ENCODE data around the gene SPTBN4.

SPTBN4 gene

GRCh38 chr19:40469011-40469410 lies 2.2 kb downstream of the SPTBN4 start:
- H3K4me2 ChIP-seq (ENCODE audit: low read depth, low read length, poor library complexity, severe bottlenecking): no peak overlapping the region
- H3F3A ChIP-seq (ENCODE audit: insufficient read depth): 0 out of 2 replicates have a peak, but pooled peaks cover 3% of the 10 kb centered on the region
- no peaks in the 10 kb centered on the region for H3K79me2 ChIP-seq (ENCODE audit: insufficient read depth, low read length)
- H4K20me1 ChIP-seq (ENCODE audit: low read depth, low read length): no peaks in the 10 kb centered on the region
- H2AFZ ChIP-seq (ENCODE audit: low read depth, low read length, severe bottlenecking): no peak overlapping the region
- no peak overlapping the region for H3K4me3 ChIP-seq (ENCODE audit: insufficient read depth, low read length, poor library complexity, severe bottlenecking)
- no peaks in the 10 kb centered on the region for H3K36me3 ChIP-seq (ENCODE audit: low read length)
- H3K9ac ChIP-seq (ENCODE audit: low read length): no peak overlapping the region
- H3K27me3 ChIP-seq (ENCODE audit: low read length): no peaks in the 10 kb centered on the region
- H3K27ac ChIP-seq (ENCODE audit: low read depth, low read length): no peak overlapping the region
- H3K9me3 ChIP-seq (ENCODE audit: insufficient read depth, low read length): no peaks in the 10 kb centered on the region
- no peaks in the 10 kb centered on the region for H3K9me2 ChIP-seq (replicated peaks; ENCODE audit: insufficient read depth, low read length)
- TF ChIP-seq, protein P1, sequence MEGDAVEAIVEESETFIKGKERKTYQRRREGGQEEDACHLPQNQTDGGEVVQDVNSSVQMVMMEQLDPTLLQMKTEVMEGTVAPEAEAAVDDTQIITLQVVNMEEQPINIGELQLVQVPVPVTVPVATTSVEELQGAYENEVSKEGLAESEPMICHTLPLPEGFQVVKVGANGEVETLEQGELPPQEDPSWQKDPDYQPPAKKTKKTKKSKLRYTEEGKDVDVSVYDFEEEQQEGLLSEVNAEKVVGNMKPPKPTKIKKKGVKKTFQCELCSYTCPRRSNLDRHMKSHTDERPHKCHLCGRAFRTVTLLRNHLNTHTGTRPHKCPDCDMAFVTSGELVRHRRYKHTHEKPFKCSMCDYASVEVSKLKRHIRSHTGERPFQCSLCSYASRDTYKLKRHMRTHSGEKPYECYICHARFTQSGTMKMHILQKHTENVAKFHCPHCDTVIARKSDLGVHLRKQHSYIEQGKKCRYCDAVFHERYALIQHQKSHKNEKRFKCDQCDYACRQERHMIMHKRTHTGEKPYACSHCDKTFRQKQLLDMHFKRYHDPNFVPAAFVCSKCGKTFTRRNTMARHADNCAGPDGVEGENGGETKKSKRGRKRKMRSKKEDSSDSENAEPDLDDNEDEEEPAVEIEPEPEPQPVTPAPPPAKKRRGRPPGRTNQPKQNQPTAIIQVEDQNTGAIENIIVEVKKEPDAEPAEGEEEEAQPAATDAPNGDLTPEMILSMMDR (IDR thresholded peaks at IDR 0.05; ENCODE audit: insufficient read depth, low read length, poor library complexity, severe bottlenecking): no peak
- TF ChIP-seq EZH2phosphoT487 (conservative IDR thresholded peaks at IDR 0.05; ENCODE audit: low read length): no peak

DNA sequence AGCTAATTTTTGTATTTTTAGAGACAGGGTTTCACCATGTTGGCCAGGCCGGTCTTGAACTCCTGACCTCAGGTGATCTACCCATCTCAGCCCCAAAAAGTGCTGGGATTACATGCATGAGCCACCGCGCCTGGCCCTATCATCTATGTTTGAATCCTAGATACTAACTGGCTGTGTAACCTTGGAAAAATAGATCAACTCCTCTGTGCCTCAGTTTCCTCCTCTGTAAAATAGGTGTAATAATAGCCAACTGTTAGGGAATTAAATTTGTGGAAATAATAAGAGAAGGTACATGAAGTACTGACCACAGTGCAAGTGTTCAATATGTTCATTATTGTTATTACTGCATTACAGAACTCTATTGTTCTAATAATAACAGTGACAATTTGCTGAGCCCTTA lies 4.3 kb downstream of the SPTBN4 start:
- H3K36me3 ChIP-seq (ENCODE audit: low read length): no peaks in the 10 kb centered on the region
- no peaks in the 10 kb centered on the region for H4K20me1 ChIP-seq (ENCODE audit: low read depth, low read length)

GRCh38 chr19:40472516-40472915 lies 5.7 kb downstream of the SPTBN4 start:
- no peak overlapping the region for H3K4me2 ChIP-seq (ENCODE audit: low read depth, low read length, poor library complexity, severe bottlenecking)
- H3K79me2 ChIP-seq (ENCODE audit: insufficient read depth, low read length): no peaks in the 10 kb centered on the region
- no peaks in the 10 kb centered on the region for H3K9me2 ChIP-seq (replicated peaks; ENCODE audit: insufficient read depth, low read length)
- 0 out of 2 replicates have a peak, but pooled peaks cover 3% of the 10 kb centered on the region for H3F3A ChIP-seq (ENCODE audit: insufficient read depth)
- no peaks in the 10 kb centered on the region for H3K27me3 ChIP-seq (ENCODE audit: low read length)
- no peak overlapping the region for H3K4me3 ChIP-seq (ENCODE audit: insufficient read depth, low read length, poor library complexity, severe bottlenecking)
- no peaks in the 10 kb centered on the region for H4K20me1 ChIP-seq (ENCODE audit: low read depth, low read length)
- H3K36me3 ChIP-seq (ENCODE audit: low read length): no peaks in the 10 kb centered on the region
- TF ChIP-seq, protein P1 (IDR thresholded peaks at IDR 0.05; ENCODE audit: insufficient read depth, low read length, poor library complexity, severe bottlenecking): no peak
- TF ChIP-seq EZH2phosphoT487 (conservative IDR thresholded peaks at IDR 0.05; ENCODE audit: low read length): no peak
- H3K27ac ChIP-seq (ENCODE audit: low read depth, low read length): no peak overlapping the region
- no peak overlapping the region for H3K9ac ChIP-seq (ENCODE audit: low read length)
- no peaks in the 10 kb centered on the region for H3K9me3 ChIP-seq (ENCODE audit: insufficient read depth, low read length)
- H2AFZ ChIP-seq (ENCODE audit: low read depth, low read length, severe bottlenecking): no peak overlapping the region

More for the DNA sequence above, 4.3 kb downstream of the SPTBN4 start:
- TF ChIP-seq EZH2phosphoT487 (conservative IDR thresholded peaks at IDR 0.05; ENCODE audit: low read length): no peak
- TF ChIP-seq, protein P1 (IDR thresholded peaks at IDR 0.05; ENCODE audit: insufficient read depth, low read length, poor library complexity, severe bottlenecking): no peak
- Histone ChIP-seq H3F3A (ENCODE audit: insufficient read depth) (0 out of 2 replicates have a peak, but pooled peaks cover 3% of the 10 kb centered on the region), H3K79me2 (ENCODE audit: insufficient read depth, low read length) (no peaks in the 10 kb centered on the region), H3K4me2 (ENCODE audit: low read depth, low read length, poor library complexity, severe bottlenecking) (no peak overlapping the region), H3K4me3 (ENCODE audit: insufficient read depth, low read length, poor library complexity, severe bottlenecking) (no peak overlapping the region), H3K27me3 (ENCODE audit: low read length) (no peaks in the 10 kb centered on the region), H3K9me3 (ENCODE audit: insufficient read depth, low read length) (no peaks in the 10 kb centered on the region), H2AFZ (ENCODE audit: low read depth, low read length, severe bottlenecking) (no peak overlapping the region), H3K27ac (ENCODE audit: low read depth, low read length) (no peak overlapping the region), H3K9ac (ENCODE audit: low read length) (no peak overlapping the region), H3K9me2 (replicated peaks; ENCODE audit: insufficient read depth, low read length) (no peaks in the 10 kb centered on the region)

Measured in SU-DHL-6 (cell line).